Suprapubic skin (tissue), 4 donors: ENCODE results near the gene TMEM200B. TPM values are rescaled to one million over a fixed set of nuclear protein-coding genes. Genes with fewer than 3 reads are reported as not detected.
"Not testable (repeated sequence)": the region's sequence is repeated elsewhere in the genome, so short reads cannot be mapped to it uniquely, and the experiment has no call there.

ENCODE experiments used
- DNase-seq, 2 donors: peaks; one replicate each; pipeline ENCODE4 v3.0.0-alpha.2; 2019; ENCODE audit warnings: low spot score in 2 of 2
- H3K27ac ChIP-seq: fragments of 200-600 bp; sonication (generic); one replicate; pipeline ENCODE4 v1.5.1; 2019
- H3K27me3 ChIP-seq: fragments of 200-600 bp; sonication (generic); one replicate; pipeline ENCODE4 v1.5.1; 2019
- H3K36me3 ChIP-seq: fragments of 200-600 bp; sonication (generic); one replicate; pipeline ENCODE4 v1.5.1; 2019
- H3K4me1 ChIP-seq: fragments of 200-600 bp; sonication (generic); one replicate; pipeline ENCODE4 v1.5.1; 2019
- H3K4me3 ChIP-seq: fragments of 200-600 bp; sonication (generic); one replicate; pipeline ENCODE4 v1.5.1; 2019; ENCODE audit warnings: mild to moderate bottlenecking
- H3K9me3 ChIP-seq: fragments of 200-600 bp; sonication (generic); one replicate; pipeline ENCODE4 v1.5.1; 2019
- CTCF ChIP-seq, 2 donors: fragments of 200-600 bp in 1 of 2; fragments of 450-650 bp in 1 of 2; sonication (generic) in 1 of 2; IDR thresholded peaks; one replicate each; pipeline ENCODE4 v1.5.1; 2016 to 2019; ENCODE audit warnings: antibody characterized with exemption in 2 of 2, mild to moderate bottlenecking in 1 of 2, moderate library complexity in 1 of 2
- EP300 ChIP-seq: sonication (generic); formaldehyde crosslinking; IDR thresholded peaks from one replicate; pipeline ENCODE4 v1.6.1; 2017; ENCODE audit warnings: antibody characterized with exemption
- POLR2A ChIP-seq, 2 donors: fragments of 450-650 bp; IDR thresholded peaks; one replicate each; pipeline ENCODE4 v1.6.1; 2017; ENCODE audit warnings: antibody characterized with exemption in 2 of 2, mild to moderate bottlenecking in 2 of 2, moderate library complexity in 2 of 2
- POLR2AphosphoS5 ChIP-seq, 3 donors: sonication (generic); formaldehyde crosslinking; IDR thresholded peaks; one replicate each; pipeline ENCODE4 v1.6.1; 2017; ENCODE audit warnings: antibody characterized with exemption in 3 of 3
- WGBS: methylation state at CpG from one replicate; pipeline ENCODE4 v1.1.5; 2018; 5-methylcytosine and 5-hydroxymethylcytosine counted together
- total RNA-seq, 4 donors: library from RNA; depleted of rRNA; stranded (reverse); fragments of >200 nt; gene quantifications; one replicate each; pipeline ENCODE4 v1.1.0, GENCODE V29; 2016

Gene TMEM200B
- total RNA-seq, 4 donors from 2014 or later = 2.5 to 5.7 (median 3.8) TPM

- no peak overlapping the region for H3K4me3 ChIP-seq
- TF ChIP-seq POLR2AphosphoS5 (IDR thresholded peaks at IDR 0.05) (no peak), POLR2A (IDR thresholded peaks at IDR 0.05) (no peak), EP300 (no peak), CTCF (IDR thresholded peaks at IDR 0.05) (no peak)
- H3K27ac ChIP-seq = no peak overlapping the region
- H3K36me3 ChIP-seq = no peaks in the 10 kb centered on the region
- no peak for DNase-seq
- no peaks in the 10 kb centered on the region for H3K9me3 ChIP-seq
- no peaks in the 10 kb centered on the region for H3K27me3 ChIP-seq
- no peaks in the 10 kb centered on the region for H3K4me1 ChIP-seq
Observed at GRCh38 chr1:29090937-29091618, 32.6 kb downstream of the TMEM200B start.

- H3K27ac ChIP-seq = no peak overlapping the region
- H3K36me3 ChIP-seq = no peaks in the 10 kb centered on the region
- H3K27me3 ChIP-seq = no peaks in the 10 kb centered on the region
- DNase-seq = no peak
- H3K9me3 ChIP-seq = no peaks in the 10 kb centered on the region
- no peak overlapping the region for H3K4me3 ChIP-seq
- TF ChIP-seq CTCF (IDR thresholded peaks at IDR 0.05) (no peak), POLR2A (IDR thresholded peaks at IDR 0.05) (no peak), EP300 (no peak), POLR2AphosphoS5 (IDR thresholded peaks at IDR 0.05) (no peak)
- WGBS = 76% methylated on average over 2 of the region's 2 CpGs
- no peaks in the 10 kb centered on the region for H3K4me1 ChIP-seq
Observed at GRCh38 chr1:29084196-29084521, 39.5 kb downstream of the TMEM200B start.

DNA sequence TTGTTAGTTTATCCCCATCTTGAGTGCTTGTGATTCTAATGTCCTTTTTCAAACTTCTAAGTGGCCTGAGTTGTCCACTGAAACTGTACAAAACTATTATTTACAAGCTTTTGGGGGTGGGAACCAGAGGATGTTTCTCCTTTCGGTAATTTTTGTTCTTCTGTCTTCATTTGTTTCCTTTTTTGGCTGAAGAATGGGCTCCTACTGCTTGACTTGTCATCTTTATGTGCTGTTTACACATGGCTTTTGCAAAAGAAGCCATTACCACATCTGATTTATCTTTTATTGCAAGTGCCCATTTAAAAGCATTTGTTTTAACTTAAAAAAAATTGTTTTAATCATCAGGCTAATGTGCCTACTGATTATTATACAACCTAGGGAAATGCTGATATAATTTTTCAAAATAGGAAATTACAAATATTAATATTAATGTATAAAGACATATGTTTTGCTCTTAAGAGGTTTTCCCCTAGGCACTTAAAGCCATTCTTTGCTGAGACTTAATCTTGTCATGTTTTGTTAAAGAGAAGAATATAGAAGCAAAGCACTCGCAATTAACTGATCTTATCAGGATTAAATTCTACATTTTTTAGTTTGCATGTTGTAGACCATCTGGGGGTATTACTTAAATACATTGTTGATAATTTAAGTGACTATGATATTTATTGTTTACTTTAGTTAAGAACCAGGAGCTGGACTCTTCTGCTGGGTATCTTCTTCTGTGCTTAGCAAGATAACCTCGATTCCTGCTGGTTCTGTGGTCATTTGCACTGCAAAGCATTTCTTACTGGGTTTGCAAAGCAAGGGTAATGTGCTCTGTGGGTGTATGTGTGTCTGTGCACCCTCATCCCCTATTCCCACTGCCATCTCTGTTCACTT is 40.1 kb downstream of the TMEM200B start:
- Histone ChIP-seq H3K9me3 (no peaks in the 10 kb centered on the region), H3K27ac (no peak overlapping the region), H3K36me3 (no peaks in the 10 kb centered on the region), H3K27me3 (no peaks in the 10 kb centered on the region), H3K4me1 (no peaks in the 10 kb centered on the region), H3K4me3 (no peak overlapping the region)
- TF ChIP-seq POLR2A (IDR thresholded peaks at IDR 0.05) = no peak
- 74% methylated on average over 3 of the region's 3 CpGs for WGBS
- no peak for DNase-seq

DNA sequence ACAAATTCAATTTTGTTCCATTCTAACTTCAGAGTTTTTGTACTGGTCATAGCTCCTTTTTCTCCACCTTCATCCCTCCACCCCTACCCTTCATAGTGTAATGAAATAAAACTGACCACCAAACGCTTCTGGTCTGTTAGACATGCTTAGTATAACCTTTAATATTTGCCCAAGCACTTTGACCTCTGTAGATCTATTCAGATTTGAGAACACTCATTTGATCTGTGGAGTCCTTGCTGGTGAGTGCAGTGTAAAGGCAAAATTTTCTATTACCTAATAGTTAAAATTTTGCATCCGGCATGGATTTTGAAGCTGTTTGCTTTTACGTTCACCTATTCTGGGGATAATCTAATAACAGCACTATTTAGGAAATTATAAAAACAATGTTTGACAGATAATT is 41.2 kb downstream of the TMEM200B start:
- H3K27ac ChIP-seq = no peak overlapping the region
- H3K9me3 ChIP-seq = no peaks in the 10 kb centered on the region
- 94% methylated on average over 3 of the region's 3 CpGs for WGBS
- H3K27me3 ChIP-seq = no peaks in the 10 kb centered on the region
- no peak for TF ChIP-seq EP300
- TF ChIP-seq POLR2AphosphoS5 (IDR thresholded peaks at IDR 0.05) = no peak
- no peak for TF ChIP-seq POLR2A (IDR thresholded peaks at IDR 0.05)
- TF ChIP-seq CTCF (IDR thresholded peaks at IDR 0.05) = no peak
- no peaks in the 10 kb centered on the region for H3K4me1 ChIP-seq
- H3K4me3 ChIP-seq = no peak overlapping the region
- DNase-seq = no peak
- no peaks in the 10 kb centered on the region for H3K36me3 ChIP-seq

DNA sequence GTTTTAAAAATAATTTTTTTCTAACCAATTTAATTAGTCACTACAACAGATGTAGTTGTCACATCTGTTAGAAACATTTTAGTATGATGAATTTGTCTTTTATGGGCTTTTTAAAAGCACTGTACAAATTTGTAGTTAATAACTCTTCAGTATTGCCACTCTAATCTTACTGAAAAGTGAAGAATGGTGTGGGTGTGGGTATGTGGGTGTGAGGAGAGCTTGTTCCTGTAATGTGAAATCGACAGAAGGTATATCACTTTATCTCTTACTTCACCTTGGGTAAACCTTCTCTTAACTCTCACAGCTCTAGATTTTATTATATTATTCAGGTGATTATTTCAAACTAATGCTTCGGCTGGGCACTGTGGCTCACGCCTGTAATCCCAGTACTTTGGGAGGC is 42.5 kb downstream of the TMEM200B start:
- DNase-seq = no peak
- Histone ChIP-seq H3K27ac (no peak overlapping the region), H3K4me3 (no peak overlapping the region), H3K27me3 (no peaks in the 10 kb centered on the region), H3K4me1 (no peaks in the 10 kb centered on the region), H3K9me3 (no peaks in the 10 kb centered on the region), H3K36me3 (no peaks in the 10 kb centered on the region)
- WGBS = 92% methylated on average over 3 of the region's 3 CpGs
- TF ChIP-seq EP300 = no peak

- not testable (repeated sequence) for H3K27ac ChIP-seq, H3K27me3 ChIP-seq, H3K4me1 ChIP-seq, DNase-seq, H3K36me3 ChIP-seq, H3K4me3 ChIP-seq, H3K9me3 ChIP-seq
- 93% methylated on average over 16 of the region's 16 CpGs for WGBS
Observed at GRCh38 chr1:29079916-29080629, 43.6 kb downstream of the TMEM200B start.
